Right lobe of liver (tissue), 6 donors: Measurements from ENCODE around the gene GRIFIN. TPM values are rescaled to one million over a fixed set of nuclear protein-coding genes. Genes with fewer than 3 reads are reported as not detected.

Experiments
- ATAC-seq, 4 donors: fragments of 200-7000 bp; cut with Tn5 transposase; one replicate each; pipeline ENCODE4 v1.9.1; 2020; ENCODE audit warnings: mild to moderate bottlenecking in 4 of 4, moderate library complexity in 4 of 4
- DNase-seq, 3 donors: peaks; one replicate each; pipeline ENCODE4 v3.0.0-alpha.2; 2020
- H3K27ac ChIP-seq, 3 donors: fragments of 200-600 bp; one replicate each; pipeline ENCODE4 v1.8.0; 2022
- H3K27me3 ChIP-seq, 2 donors: fragments of 200-600 bp; one replicate each; pipeline ENCODE4 v1.8.0; 2022
- H3K36me3 ChIP-seq, 4 donors: fragments of 200-600 bp; sonication (generic) in 1 of 4; one replicate each; pipeline versions ENCODE4 v1.5.1 to v1.8.0; 2017 to 2022; ENCODE audit warnings: control low read depth in 1 of 4
- H3K4me1 ChIP-seq, 4 donors: fragments of 200-600 bp; sonication (generic) in 1 of 4; one replicate each; pipeline versions ENCODE4 v1.5.1 to v1.8.0; 2017 to 2022; ENCODE audit warnings: control low read depth in 1 of 4
- H3K4me3 ChIP-seq, 3 donors: fragments of 200-600 bp; one replicate each; pipeline ENCODE4 v1.8.0; 2022
- H3K9me3 ChIP-seq, 4 donors: fragments of 200-600 bp; sonication (generic) in 1 of 4; one replicate each; pipeline versions ENCODE4 v1.5.1 to v1.8.0; 2017 to 2022; ENCODE audit warnings: control low read depth in 1 of 4
- POLR2A ChIP-seq: fragments of 450-650 bp; IDR thresholded peaks from one replicate; pipeline ENCODE4 v1.6.1; 2017; ENCODE audit warnings: antibody characterized with exemption, mild to moderate bottlenecking
- WGBS: methylation state at CpG from one replicate; pipeline ENCODE4 v1.1.6; 2018; ENCODE audit warnings: low coverage, low lambda C conversion rate; ENCODE audit not compliant: insufficient coverage; ENCODE audit errors: missing lambda C conversion rate; 5-methylcytosine and 5-hydroxymethylcytosine counted together
- intact Hi-C, 2 donors: fragments of 100-400 bp; cut with DNase I; formaldehyde crosslinking; loops; one replicate each; pipeline versions ENCODE4 v1.11.2 to v1.14.1; 2022
- total RNA-seq, 6 experiments: library from RNA; depleted of rRNA in 2 of 6; stranded (reverse); fragments of >200 nt in 2 of 6; fragmentation: NEBNext Ultra II Directional in 3 of 6; extraction: Animal tissue kit (Norgen Biotek cat#: 25700) in 3 of 6; gene quantifications; one replicate each; pipeline versions ENCODE4 v1.1.0 to v1.2.4, GENCODE V29; 2016 to 2023
- TF ChIP-seq, protein P1 (sequence below), 4 donors: fragments of 200-600 bp in 3 of 4; fragments of 450-650 bp in 1 of 4; IDR thresholded peaks; one replicate each; pipeline versions ENCODE4 v1.5.1 to v1.8.0; 2016 to 2022; ENCODE audit warnings: antibody characterized with exemption in 4 of 4, mild to moderate bottlenecking in 2 of 4
- donor health status: DM: no; HTN: yes; CAD: no.
- donor health status: DM: no; HTN: no; CAD: no.
- donor health status: DM: no; HTN: no; CAD: no.
- donor health status: DM: no; HTN: yes; CAD: no.
- donor health status: DM: no; HTN: yes; CAD: no.

The GRIFIN gene
- total RNA-seq, 6 experiments from 2014 or later: not detected

- Histone ChIP-seq H3K27ac (no peak overlapping the region), H3K4me3 (no peak overlapping the region), H3K27me3 (no peaks in the 10 kb centered on the region), H3K36me3 (no peaks in the 10 kb centered on the region), H3K4me1 (peaks cover 0 to 10% (median 5%) of the 10 kb centered on the region in 4 donors), H3K9me3 (no peaks in the 10 kb centered on the region)
- 76% methylated on average over 8 of the region's 8 CpGs for WGBS
- intact Hi-C loops: no loop called here
- ATAC-seq (no peak), DNase-seq (no peak)
- TF ChIP-seq POLR2A: no peak
- TF ChIP-seq, protein P1, sequence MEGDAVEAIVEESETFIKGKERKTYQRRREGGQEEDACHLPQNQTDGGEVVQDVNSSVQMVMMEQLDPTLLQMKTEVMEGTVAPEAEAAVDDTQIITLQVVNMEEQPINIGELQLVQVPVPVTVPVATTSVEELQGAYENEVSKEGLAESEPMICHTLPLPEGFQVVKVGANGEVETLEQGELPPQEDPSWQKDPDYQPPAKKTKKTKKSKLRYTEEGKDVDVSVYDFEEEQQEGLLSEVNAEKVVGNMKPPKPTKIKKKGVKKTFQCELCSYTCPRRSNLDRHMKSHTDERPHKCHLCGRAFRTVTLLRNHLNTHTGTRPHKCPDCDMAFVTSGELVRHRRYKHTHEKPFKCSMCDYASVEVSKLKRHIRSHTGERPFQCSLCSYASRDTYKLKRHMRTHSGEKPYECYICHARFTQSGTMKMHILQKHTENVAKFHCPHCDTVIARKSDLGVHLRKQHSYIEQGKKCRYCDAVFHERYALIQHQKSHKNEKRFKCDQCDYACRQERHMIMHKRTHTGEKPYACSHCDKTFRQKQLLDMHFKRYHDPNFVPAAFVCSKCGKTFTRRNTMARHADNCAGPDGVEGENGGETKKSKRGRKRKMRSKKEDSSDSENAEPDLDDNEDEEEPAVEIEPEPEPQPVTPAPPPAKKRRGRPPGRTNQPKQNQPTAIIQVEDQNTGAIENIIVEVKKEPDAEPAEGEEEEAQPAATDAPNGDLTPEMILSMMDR (IDR thresholded peaks at IDR 0.05): no peak
Measured at GRCh38 chr7:2452643-2453270, 23.4 kb downstream of the GRIFIN start.

DNA sequence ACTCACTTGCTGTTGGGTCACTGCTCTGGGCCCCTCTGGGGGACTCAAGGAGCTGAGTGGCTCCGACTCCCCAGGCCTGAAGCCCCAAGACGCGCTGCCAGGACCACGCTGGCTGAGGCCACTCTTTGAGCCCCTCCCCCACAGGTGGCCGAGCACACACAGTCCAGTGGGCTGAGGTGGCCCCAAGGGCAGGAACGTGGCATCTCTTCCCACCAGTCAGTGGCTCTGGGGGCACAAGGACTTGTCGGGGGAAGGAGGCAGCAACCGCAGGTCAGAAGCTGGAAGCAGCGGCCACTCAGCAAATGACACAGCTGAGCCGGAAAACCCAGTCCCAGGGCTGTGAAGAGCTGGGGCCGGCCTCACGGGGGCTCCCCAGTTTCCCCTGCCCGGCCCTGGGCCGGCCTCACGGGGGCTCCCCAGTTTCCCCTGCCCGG, 24.1 kb downstream of the GRIFIN start:
- intact Hi-C loops: no loop called here
- Histone ChIP-seq H3K36me3 (no peaks in the 10 kb centered on the region), H3K4me1 (peaks cover 0 to 10% (median 5%) of the 10 kb centered on the region in 4 donors), H3K27ac (no peak overlapping the region), H3K9me3 (no peaks in the 10 kb centered on the region), H3K27me3 (no peaks in the 10 kb centered on the region), H3K4me3 (peak overlapping the region; percentile 27 to 41 (median 27))
- TF ChIP-seq, protein P1 (IDR thresholded peaks at IDR 0.05): no peak
- no peak for TF ChIP-seq POLR2A
- no CpG with 5 or more reads among the region's 16 CpGs for WGBS
- DNase-seq (no peak), ATAC-seq (peak; percentile 24 to 53 (median 37))

DNA sequence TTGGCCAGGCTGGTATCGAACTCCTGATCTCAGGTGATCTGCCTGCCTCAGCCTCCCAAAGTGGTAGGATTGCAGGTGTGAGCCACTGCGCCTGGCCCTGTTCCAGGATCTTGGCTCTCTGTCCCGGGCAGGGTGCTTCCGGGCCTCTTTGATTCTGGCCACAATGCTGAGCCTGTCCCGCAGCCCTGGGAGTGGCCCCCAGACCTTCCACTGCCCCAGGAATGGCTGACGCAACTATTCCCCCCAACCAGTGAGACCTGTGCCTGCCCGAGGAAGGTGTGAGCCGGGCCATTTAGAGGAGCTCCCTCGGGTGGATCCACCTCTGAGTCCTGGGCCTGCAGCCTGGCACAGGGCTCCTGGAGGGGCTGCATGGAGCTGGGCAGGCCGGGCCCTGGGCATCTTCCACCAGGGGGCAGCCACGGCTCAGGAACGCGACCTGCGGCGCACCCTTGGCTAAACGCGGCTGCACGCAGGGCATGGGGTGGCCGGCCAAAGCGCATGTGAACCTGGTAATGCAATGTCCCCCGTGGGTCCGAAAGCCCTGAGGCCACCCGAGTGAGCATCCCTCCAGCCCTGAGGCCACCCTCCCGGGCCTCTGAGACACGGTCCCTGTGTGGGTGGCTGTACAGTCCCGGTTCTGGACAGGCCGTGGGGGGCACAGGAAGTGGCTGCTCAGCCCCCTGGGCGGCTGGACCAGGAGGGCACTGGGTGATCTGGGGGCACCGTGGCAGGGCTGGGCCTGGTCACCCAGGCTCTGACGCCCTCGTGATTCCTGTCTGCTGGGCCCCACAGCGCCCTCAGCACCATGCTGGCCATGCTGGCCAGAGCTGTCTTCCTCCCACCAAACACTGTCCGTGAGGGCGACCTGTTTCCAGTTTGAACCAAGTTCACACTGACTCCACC, 24.8 kb downstream of the GRIFIN start:
- DNase-seq (peak; percentile 85 to 89 (median 86)), ATAC-seq (peak; percentile 97 to 98 (median 98))
- no peaks in the 10 kb centered on the region for H3K9me3 ChIP-seq
- no peaks in the 10 kb centered on the region for H3K27me3 ChIP-seq
- H3K4me3 ChIP-seq: peak overlapping the region; percentile 27 to 41 (median 27)
- intact Hi-C loops: no loop called here
- H3K36me3 ChIP-seq: no peaks in the 10 kb centered on the region
- peaks cover 0 to 10% (median 5%) of the 10 kb centered on the region in 4 donors for H3K4me1 ChIP-seq
- 3% methylated on average over 8 of the region's 34 CpGs for WGBS
- no peak overlapping the region for H3K27ac ChIP-seq
- TF ChIP-seq POLR2A: no peak
- TF ChIP-seq, protein P1 (IDR thresholded peaks at IDR 0.05): peak; percentile 84 to 93 (median 89)

GRCh38 chr7:2450198-2451107, 25.7 kb downstream of the GRIFIN start:
- H3K27me3 ChIP-seq: no peaks in the 10 kb centered on the region

More at GRCh38 chr7:2450198-2451107, 25.7 kb downstream of the GRIFIN start:
- Histone ChIP-seq H3K4me1 (peaks cover 0 to 10% (median 5%) of the 10 kb centered on the region in 4 donors), H3K36me3 (no peaks in the 10 kb centered on the region), H3K27ac (no peak overlapping the region), H3K4me3 (no peak overlapping the region), H3K9me3 (no peaks in the 10 kb centered on the region)
- 35% methylated on average over 6 of the region's 32 CpGs for WGBS
- ATAC-seq (peak in 1 of 4 donors; percentile 5), DNase-seq (no peak)
- TF ChIP-seq, protein P1 (IDR thresholded peaks at IDR 0.05): no peak
- no peak for TF ChIP-seq POLR2A
- intact Hi-C loops: no loop called here
